Esophagus mucosa (tissue), 1 donor: ENCODE data around the gene MICAL2. TPM values are rescaled to one million over a fixed set of nuclear protein-coding genes. Genes with fewer than 3 reads are reported as not detected.

ENCODE experiments used
- ATAC-seq: fragments of 200-7000 bp; cut with Tn5 transposase; one replicate; pipeline ENCODE4 v1.9.1; 2020
- total RNA-seq: library from RNA; stranded (reverse); gene quantifications from one replicate; pipeline ENCODE4 v1.2.4, GENCODE V29; 2023
- donor health status: DM: yes; HTN: yes; CAD: no.

The MICAL2 gene
- total RNA-seq, 1 donor from 2014 or later: 15.5 TPM

- no peak for ATAC-seq
Observed at GRCh38 chr11:12275818-12276217, 165.4 kb downstream of the MICAL2 start.

- no peak for ATAC-seq
Observed at GRCh38 chr11:12276356-12276755, 166.0 kb downstream of the MICAL2 start.

GRCh38 chr11:12276831-12277475, 166.6 kb downstream of the MICAL2 start:
- ATAC-seq: no peak

- ATAC-seq: no peak
Observed at GRCh38 chr11:12278766-12279671, 168.6 kb downstream of the MICAL2 start.

GRCh38 chr11:12279672-12280108, 169.3 kb downstream of the MICAL2 start:
- ATAC-seq: no peak

GRCh38 chr11:12280199-12280837, 169.9 kb downstream of the MICAL2 start:
- no peak for ATAC-seq

GRCh38 chr11:12280838-12281565, 170.6 kb downstream of the MICAL2 start:
- ATAC-seq: no peak

- peak; percentile 79 for ATAC-seq
Observed at GRCh38 chr11:12281571-12282478, 171.4 kb downstream of the MICAL2 start.

- ATAC-seq: no peak
Observed at GRCh38 chr11:12282676-12283075, 172.3 kb downstream of the MICAL2 start.

GRCh38 chr11:12284316-12285050, 174.1 kb downstream of the MICAL2 start:
- no peak for ATAC-seq

- ATAC-seq: no peak
Observed at GRCh38 chr11:12285106-12285505, 174.7 kb downstream of the MICAL2 start.

GRCh38 chr11:12285811-12286222, 175.4 kb downstream of the MICAL2 start:
- no peak for ATAC-seq

- no peak for ATAC-seq
Observed at GRCh38 chr11:12286606-12287005, 176.2 kb downstream of the MICAL2 start.

- ATAC-seq: no peak
Observed at GRCh38 chr11:12287009-12287373, 176.6 kb downstream of the MICAL2 start.

- ATAC-seq: peak; percentile 83
Observed at GRCh38 chr11:12287374-12288211, 177.2 kb downstream of the MICAL2 start.

- ATAC-seq: peak; percentile 67
Observed at GRCh38 chr11:12288212-12288930, 178.0 kb downstream of the MICAL2 start.

- ATAC-seq: no peak
Observed at GRCh38 chr11:12288931-12289666, 178.7 kb downstream of the MICAL2 start.
